Tibial nerve (tissue), 3 donors: ENCODE results near the gene GNAI3.

Experiments
- POLR2A ChIP-seq, 2 donors: fragments of 450-650 bp; IDR thresholded peaks; one replicate each; pipeline ENCODE4 v1.6.1; 2017; ENCODE audit warnings: antibody characterized with exemption in 2 of 2, mild to moderate bottlenecking in 2 of 2, moderate library complexity in 2 of 2
- TF ChIP-seq, protein P1 (sequence below), 5 experiments: fragments of 200-600 bp in 3 of 5; fragments of 450-650 bp in 2 of 5; sonication (generic) in 3 of 5; IDR thresholded peaks; one replicate each; pipeline ENCODE4 v1.5.1; 2016 to 2019; ENCODE audit warnings: antibody characterized with exemption in 5 of 5, mild to moderate bottlenecking in 3 of 5, moderate library complexity in 2 of 5

DNA sequence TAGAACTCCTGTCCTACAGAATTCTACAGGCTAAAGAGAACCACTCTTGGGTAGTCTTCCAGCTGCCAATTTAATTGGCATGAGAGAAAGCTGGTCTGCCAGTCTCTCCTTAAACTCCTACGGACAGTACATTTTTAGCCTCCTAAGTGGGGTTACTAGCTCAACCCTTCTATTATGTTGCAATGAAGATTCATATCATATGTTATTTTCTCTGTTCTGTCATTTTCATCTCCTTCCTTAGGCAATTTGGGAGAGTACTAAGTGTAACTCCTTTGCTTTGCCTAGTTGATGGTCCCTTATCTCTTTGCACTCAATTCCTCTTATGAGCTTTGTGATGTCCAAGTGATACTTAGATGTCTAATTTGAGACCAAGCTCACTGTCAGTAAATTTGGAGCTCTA is 57.0 kb downstream of the GNAI3 start:
- no peak for TF ChIP-seq POLR2A (IDR thresholded peaks at IDR 0.05)
- TF ChIP-seq, protein P1, sequence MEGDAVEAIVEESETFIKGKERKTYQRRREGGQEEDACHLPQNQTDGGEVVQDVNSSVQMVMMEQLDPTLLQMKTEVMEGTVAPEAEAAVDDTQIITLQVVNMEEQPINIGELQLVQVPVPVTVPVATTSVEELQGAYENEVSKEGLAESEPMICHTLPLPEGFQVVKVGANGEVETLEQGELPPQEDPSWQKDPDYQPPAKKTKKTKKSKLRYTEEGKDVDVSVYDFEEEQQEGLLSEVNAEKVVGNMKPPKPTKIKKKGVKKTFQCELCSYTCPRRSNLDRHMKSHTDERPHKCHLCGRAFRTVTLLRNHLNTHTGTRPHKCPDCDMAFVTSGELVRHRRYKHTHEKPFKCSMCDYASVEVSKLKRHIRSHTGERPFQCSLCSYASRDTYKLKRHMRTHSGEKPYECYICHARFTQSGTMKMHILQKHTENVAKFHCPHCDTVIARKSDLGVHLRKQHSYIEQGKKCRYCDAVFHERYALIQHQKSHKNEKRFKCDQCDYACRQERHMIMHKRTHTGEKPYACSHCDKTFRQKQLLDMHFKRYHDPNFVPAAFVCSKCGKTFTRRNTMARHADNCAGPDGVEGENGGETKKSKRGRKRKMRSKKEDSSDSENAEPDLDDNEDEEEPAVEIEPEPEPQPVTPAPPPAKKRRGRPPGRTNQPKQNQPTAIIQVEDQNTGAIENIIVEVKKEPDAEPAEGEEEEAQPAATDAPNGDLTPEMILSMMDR (IDR thresholded peaks at IDR 0.05) = no peak
